Ishikawa (cell line): Measurements from ENCODE around the gene EPB41L5.

Experiments
- CEBPB ChIP-seq: IDR thresholded peaks from 2 replicates; pipeline ENCODE4 v1.6.1; 2012
- CREB1 ChIP-seq: IDR thresholded peaks from 2 replicates; pipeline ENCODE4 v1.6.1; 2012; ENCODE audit warnings: low read depth
- EGR1 ChIP-seq: IDR thresholded peaks from 2 replicates; pipeline ENCODE4 v1.6.1; 2012
- EP300 ChIP-seq: IDR thresholded peaks from 2 replicates; pipeline ENCODE4 v1.6.1; 2012; ENCODE audit warnings: borderline replicate concordance
- FOXM1 ChIP-seq: IDR thresholded peaks from 2 replicates; pipeline ENCODE4 v1.6.1; 2012; ENCODE audit warnings: low read depth, borderline replicate concordance
- NFIC ChIP-seq: IDR thresholded peaks from 2 replicates; pipeline ENCODE4 v1.6.1; 2012
- RAD21 ChIP-seq: IDR thresholded peaks from 2 replicates; pipeline ENCODE4 v1.6.1; 2012; ENCODE audit warnings: low read depth
- TAF1 ChIP-seq: IDR thresholded peaks from 2 replicates; pipeline ENCODE4 v1.6.1; 2012; ENCODE audit warnings: low read depth, mild to moderate bottlenecking
- TCF12 ChIP-seq: IDR thresholded peaks from 2 replicates; pipeline ENCODE4 v1.6.1; 2012; ENCODE audit warnings: low read depth
- TEAD4 ChIP-seq: IDR thresholded peaks from 2 replicates; pipeline ENCODE4 v1.6.1; 2012
- YY1 ChIP-seq: IDR thresholded peaks from 2 replicates; pipeline ENCODE4 v1.6.1; 2012; ENCODE audit warnings: low read depth
- ZBTB7A ChIP-seq: IDR thresholded peaks from 2 replicates; pipeline ENCODE4 v1.6.1; 2012; ENCODE audit warnings: low read depth
- TF ChIP-seq, protein P1 (sequence below): IDR thresholded peaks from 2 replicates; pipeline ENCODE4 v1.6.1; 2012; ENCODE audit warnings: low read depth, mild to moderate bottlenecking
- TF ChIP-seq, protein P2 (sequence below): IDR thresholded peaks from 2 replicates; pipeline ENCODE4 v1.6.1; 2012
- TF ChIP-seq, protein P3 (sequence below): IDR thresholded peaks from 2 replicates; pipeline ENCODE4 v1.6.1; 2012

Gene EPB41L5

DNA sequence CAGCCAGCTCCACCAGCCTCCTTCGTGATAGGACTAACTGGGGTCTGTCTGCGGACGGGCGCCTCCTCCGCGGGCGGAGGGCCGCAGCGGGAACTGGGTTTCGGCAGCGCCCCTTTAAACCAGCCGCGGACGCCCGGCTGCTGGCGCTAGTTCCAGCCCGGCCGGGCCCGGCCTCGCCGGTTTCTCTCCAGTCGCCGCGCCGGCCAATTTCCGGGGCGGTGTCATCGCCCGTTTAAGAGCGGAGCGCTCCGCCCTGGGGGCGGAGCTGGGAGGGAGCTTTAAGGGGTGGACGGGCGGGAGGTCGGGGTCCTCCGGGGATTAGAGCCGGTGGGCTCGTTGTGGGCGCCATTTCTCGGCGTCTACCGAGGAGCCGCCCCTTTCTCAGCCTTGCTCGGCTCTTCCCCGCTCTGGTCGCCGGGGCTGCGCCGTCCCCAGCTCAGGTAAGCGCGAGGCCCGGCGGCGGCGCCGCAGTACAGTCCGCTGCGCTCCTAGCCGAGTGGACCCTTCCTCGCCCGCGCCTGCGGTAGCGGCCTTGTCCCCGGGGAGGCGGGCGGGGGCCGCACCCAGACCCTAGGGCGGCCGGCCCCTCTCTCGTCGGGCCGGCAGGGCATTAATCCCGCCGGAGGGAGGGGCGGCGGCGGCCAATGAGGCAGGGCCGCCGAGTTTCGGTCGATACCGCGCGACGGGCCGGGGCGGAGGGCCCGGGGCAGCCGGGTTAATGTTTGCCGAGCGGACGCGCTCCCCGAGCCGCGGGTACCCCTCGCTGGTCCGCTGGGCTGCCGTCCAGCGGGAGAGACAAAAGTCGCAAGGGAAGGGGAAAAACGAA, at the start of gene EPB41L5:
EPB41L5 (plus strand) TSS at position 307 of the 826 bp plus-strand sequence. CDS start 6,008 bp downstream, outside the sequence.
- TF ChIP-seq, protein P1, sequence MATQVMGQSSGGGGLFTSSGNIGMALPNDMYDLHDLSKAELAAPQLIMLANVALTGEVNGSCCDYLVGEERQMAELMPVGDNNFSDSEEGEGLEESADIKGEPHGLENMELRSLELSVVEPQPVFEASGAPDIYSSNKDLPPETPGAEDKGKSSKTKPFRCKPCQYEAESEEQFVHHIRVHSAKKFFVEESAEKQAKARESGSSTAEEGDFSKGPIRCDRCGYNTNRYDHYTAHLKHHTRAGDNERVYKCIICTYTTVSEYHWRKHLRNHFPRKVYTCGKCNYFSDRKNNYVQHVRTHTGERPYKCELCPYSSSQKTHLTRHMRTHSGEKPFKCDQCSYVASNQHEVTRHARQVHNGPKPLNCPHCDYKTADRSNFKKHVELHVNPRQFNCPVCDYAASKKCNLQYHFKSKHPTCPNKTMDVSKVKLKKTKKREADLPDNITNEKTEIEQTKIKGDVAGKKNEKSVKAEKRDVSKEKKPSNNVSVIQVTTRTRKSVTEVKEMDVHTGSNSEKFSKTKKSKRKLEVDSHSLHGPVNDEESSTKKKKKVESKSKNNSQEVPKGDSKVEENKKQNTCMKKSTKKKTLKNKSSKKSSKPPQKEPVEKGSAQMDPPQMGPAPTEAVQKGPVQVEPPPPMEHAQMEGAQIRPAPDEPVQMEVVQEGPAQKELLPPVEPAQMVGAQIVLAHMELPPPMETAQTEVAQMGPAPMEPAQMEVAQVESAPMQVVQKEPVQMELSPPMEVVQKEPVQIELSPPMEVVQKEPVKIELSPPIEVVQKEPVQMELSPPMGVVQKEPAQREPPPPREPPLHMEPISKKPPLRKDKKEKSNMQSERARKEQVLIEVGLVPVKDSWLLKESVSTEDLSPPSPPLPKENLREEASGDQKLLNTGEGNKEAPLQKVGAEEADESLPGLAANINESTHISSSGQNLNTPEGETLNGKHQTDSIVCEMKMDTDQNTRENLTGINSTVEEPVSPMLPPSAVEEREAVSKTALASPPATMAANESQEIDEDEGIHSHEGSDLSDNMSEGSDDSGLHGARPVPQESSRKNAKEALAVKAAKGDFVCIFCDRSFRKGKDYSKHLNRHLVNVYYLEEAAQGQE: no peak
- TF ChIP-seq TEAD4 (no peak), EGR1 (no peak), NFIC (peak; percentile 21; the same call in 1 of the 2 replicates), TCF12 (peak; percentile 1; the same call in 1 of the 2 replicates), RAD21 (no peak), FOXM1 (no peak), TAF1 (peak; percentile 72), EP300 (0 out of 2 replicates have a peak, but pooled peaks have one; percentile 19), CREB1 (no peak), ZBTB7A (peak; percentile 96)
- TF ChIP-seq, protein P2, sequence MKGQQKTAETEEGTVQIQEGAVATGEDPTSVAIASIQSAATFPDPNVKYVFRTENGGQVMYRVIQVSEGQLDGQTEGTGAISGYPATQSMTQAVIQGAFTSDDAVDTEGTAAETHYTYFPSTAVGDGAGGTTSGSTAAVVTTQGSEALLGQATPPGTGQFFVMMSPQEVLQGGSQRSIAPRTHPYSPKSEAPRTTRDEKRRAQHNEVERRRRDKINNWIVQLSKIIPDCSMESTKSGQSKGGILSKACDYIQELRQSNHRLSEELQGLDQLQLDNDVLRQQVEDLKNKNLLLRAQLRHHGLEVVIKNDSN: no peak
- TF ChIP-seq, protein P3, sequence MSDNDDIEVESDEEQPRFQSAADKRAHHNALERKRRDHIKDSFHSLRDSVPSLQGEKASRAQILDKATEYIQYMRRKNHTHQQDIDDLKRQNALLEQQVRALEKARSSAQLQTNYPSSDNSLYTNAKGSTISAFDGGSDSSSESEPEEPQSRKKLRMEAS: peak; percentile 88

DNA sequence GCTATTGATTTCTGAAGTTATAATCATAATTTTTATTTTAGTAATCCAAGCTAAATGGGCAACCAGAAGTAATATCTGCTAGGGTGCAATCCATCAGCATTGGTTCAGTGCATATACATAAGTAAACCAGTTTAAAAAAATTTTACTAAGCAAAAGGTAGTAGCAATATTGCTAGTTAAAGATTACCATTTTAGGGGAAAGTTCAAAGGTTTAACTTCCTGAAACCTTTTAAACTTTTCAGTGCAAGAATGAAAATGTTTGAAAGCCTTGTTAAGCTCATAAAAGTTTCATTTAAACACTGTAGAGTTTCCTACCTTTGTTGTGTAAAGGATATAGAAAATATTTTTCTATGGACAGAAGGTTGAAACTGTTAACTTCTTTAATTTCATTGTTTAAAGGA, 31.0 kb upstream of the EPB41L5 start:
- TF ChIP-seq ZBTB7A: no peak

DNA sequence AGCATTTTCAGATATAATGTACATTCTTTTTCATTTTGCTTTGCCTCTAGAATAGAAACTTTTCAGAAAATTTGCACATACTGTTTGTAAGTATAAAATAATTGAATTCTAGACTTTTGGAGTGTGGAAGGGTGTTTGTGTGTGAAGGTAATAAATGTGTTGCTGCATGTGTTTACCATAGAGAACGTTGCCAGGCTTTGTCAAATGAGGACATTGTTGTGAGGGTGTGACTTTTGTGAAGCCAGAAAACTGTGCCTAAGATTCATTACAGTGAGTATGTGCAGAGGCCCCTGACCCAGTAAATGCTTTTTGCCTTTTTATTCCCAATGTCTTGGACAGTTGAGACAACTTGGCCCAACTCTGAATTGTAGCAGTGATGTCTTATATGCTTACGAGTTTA, 30.4 kb upstream of the EPB41L5 start:
- no peak for TF ChIP-seq CREB1
- no peak for TF ChIP-seq RAD21
- TF ChIP-seq, protein P3: no peak
- TF ChIP-seq CEBPB: no peak
- no peak for TF ChIP-seq NFIC
- TF ChIP-seq ZBTB7A: no peak
- no peak for TF ChIP-seq FOXM1
- TF ChIP-seq YY1: no peak
- TF ChIP-seq, protein P2: no peak

DNA sequence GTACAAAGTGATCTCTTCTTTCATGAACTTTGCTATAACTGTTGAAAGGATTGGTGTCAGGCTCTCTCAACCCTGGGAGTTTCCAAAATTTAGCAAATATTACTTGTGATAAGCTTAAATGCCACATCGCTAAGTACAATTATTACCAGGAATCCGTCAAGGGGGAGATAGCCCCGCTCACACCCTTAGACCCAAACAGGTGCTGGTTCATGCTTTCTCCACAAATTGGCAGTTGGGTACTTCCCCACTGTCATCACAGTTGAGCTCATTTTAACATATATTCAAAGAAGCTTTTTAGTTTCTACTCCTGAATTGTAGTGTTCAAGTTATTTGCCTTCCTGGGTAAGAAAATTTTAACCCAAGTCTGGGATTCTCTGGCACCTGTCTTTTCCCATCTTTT, 29.8 kb upstream of the EPB41L5 start:
- TF ChIP-seq CREB1 (no peak), EGR1 (no peak), TEAD4 (no peak), CEBPB (no peak), RAD21 (no peak), TCF12 (no peak), TAF1 (no peak), NFIC (no peak), EP300 (no peak), YY1 (no peak)
- TF ChIP-seq, protein P2: no peak
- TF ChIP-seq, protein P3: no peak

DNA sequence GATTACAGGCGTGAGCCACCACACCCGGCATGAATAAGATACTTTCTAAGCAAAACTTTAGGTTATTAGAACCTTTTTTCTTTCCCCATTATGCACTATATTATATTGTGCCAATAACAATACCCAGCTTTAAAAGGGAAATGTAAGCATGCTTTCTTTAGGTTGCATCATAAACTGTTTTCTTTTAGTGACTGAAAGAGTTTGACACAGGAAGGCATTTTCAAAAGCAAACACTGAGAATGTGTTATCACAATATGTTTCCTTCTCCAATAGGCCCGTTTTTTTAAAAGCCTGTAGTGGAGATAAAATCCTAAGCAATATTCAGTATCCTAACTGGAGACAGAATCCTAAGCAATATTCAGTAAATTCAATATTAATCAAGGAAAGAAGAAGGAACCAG, 16.7 kb upstream of the EPB41L5 start:
- TF ChIP-seq TEAD4 (no peak), TAF1 (no peak), CEBPB (no peak)

DNA sequence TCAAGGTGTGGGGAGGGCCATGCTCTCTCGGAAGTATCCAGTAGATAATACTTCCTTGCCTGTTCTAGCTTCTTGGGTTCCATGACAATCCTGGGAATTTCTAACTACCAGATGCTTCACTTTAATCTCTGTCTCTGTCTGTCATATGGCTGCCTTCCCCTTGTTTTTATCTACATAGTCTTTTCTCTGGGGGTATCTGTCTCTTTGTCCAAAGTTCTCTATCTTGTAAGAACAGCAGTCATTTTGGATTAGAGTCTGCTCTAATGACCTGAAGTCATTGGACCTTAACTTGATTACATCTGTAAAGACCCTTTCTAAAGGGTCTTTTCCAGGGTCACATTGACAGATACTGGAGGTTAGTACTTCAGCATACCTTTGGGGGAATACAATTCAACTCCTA, 11.4 kb upstream of the EPB41L5 start:
- no peak for TF ChIP-seq FOXM1
- TF ChIP-seq TAF1: no peak
- no peak for TF ChIP-seq ZBTB7A
- TF ChIP-seq, protein P1: no peak
- no peak for TF ChIP-seq TEAD4
- no peak for TF ChIP-seq EGR1
- no peak for TF ChIP-seq TCF12
- no peak for TF ChIP-seq CREB1
- no peak for TF ChIP-seq YY1
- TF ChIP-seq, protein P2: no peak
